Parathyroid adenoma (tissue), 2 donors: ENCODE measurements around the gene PSENEN.

Source experiments
- H2AFZ ChIP-seq: fragments of 300-600 bp; sonication (generic); one replicate; pipeline ENCODE4 v1.7.0; 2017; ENCODE audit warnings: antibody characterized with exemption, mild to moderate bottlenecking
- H3K27ac ChIP-seq: fragments of 300-600 bp; sonication (generic); one replicate; pipeline ENCODE4 v1.7.0; 2017
- H3K27me3 ChIP-seq: fragments of 300-600 bp; sonication (generic); one replicate; pipeline ENCODE4 v1.7.0; 2017; ENCODE audit warnings: low read length; ENCODE audit not compliant: control insufficient read depth, insufficient read depth
- H3K36me3 ChIP-seq: fragments of 300-600 bp; sonication (generic); one replicate; pipeline ENCODE4 v1.7.0; 2017; ENCODE audit warnings: low read length; ENCODE audit not compliant: control insufficient read depth, insufficient read depth
- H3K4me1 ChIP-seq: fragments of 300-600 bp; sonication (generic); one replicate; pipeline ENCODE4 v1.7.0; 2017; ENCODE audit warnings: control low read depth
- H3K4me2 ChIP-seq: fragments of 300-600 bp; sonication (generic); one replicate; pipeline ENCODE4 v1.7.0; 2017; ENCODE audit warnings: low read length
- H3K4me3 ChIP-seq: fragments of 300-600 bp; sonication (generic); one replicate; pipeline ENCODE4 v1.7.0; 2017; ENCODE audit warnings: low read depth, low read length
- H3K79me2 ChIP-seq: fragments of 300-600 bp; sonication (generic); one replicate; pipeline ENCODE4 v1.7.0; 2017; ENCODE audit warnings: control low read depth
- H3K9ac ChIP-seq: fragments of 300-600 bp; sonication (generic); one replicate; pipeline ENCODE4 v1.7.0; 2017; ENCODE audit warnings: mild to moderate bottlenecking
- H3K9me3 ChIP-seq: fragments of 300-600 bp; sonication (generic); one replicate; pipeline ENCODE4 v1.7.0; 2017; ENCODE audit warnings: low read length; ENCODE audit not compliant: control insufficient read depth
- TF ChIP-seq, protein P1 (sequence below): fragments of 300-600 bp; sonication (generic); IDR thresholded peaks from one replicate; pipeline ENCODE4 v1.7.0; 2017; ENCODE audit warnings: antibody characterized with exemption, mild to moderate bottlenecking
- donor health status: primary hyperparathyroidism.

Gene PSENEN

DNA sequence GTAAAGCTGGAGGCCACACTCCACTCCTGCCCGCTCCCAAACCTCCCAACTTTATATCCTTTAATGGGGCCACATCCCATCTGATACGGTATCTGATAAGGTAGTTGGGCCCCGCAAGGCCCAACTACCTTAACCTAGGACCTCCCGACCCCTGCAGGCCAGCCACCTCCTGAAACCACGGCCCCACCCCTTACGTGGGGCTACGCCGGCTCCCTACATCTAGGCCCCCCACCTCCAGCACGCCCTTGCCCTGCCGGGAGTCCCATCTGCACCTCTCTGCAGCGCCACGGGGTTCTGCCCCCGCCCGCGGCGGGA is 5.4 kb upstream of the PSENEN start:
- H3K27ac ChIP-seq: peak overlapping the region; percentile 70
- TF ChIP-seq, protein P1, sequence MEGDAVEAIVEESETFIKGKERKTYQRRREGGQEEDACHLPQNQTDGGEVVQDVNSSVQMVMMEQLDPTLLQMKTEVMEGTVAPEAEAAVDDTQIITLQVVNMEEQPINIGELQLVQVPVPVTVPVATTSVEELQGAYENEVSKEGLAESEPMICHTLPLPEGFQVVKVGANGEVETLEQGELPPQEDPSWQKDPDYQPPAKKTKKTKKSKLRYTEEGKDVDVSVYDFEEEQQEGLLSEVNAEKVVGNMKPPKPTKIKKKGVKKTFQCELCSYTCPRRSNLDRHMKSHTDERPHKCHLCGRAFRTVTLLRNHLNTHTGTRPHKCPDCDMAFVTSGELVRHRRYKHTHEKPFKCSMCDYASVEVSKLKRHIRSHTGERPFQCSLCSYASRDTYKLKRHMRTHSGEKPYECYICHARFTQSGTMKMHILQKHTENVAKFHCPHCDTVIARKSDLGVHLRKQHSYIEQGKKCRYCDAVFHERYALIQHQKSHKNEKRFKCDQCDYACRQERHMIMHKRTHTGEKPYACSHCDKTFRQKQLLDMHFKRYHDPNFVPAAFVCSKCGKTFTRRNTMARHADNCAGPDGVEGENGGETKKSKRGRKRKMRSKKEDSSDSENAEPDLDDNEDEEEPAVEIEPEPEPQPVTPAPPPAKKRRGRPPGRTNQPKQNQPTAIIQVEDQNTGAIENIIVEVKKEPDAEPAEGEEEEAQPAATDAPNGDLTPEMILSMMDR: no peak
- H3K36me3 ChIP-seq: no peaks in the 10 kb centered on the region
- H3K9me3 ChIP-seq: no peaks in the 10 kb centered on the region
- H3K4me3 ChIP-seq: peak overlapping the region; percentile 70
- no peak overlapping the region for H3K9ac ChIP-seq
- peaks cover 8% of the 10 kb centered on the region for H3K4me1 ChIP-seq
- H3K27me3 ChIP-seq: no peaks in the 10 kb centered on the region
- peak overlapping the region; percentile 81 for H3K4me2 ChIP-seq
- H3K79me2 ChIP-seq: no peaks in the 10 kb centered on the region
- peak overlapping the region; percentile 89 for H2AFZ ChIP-seq

DNA sequence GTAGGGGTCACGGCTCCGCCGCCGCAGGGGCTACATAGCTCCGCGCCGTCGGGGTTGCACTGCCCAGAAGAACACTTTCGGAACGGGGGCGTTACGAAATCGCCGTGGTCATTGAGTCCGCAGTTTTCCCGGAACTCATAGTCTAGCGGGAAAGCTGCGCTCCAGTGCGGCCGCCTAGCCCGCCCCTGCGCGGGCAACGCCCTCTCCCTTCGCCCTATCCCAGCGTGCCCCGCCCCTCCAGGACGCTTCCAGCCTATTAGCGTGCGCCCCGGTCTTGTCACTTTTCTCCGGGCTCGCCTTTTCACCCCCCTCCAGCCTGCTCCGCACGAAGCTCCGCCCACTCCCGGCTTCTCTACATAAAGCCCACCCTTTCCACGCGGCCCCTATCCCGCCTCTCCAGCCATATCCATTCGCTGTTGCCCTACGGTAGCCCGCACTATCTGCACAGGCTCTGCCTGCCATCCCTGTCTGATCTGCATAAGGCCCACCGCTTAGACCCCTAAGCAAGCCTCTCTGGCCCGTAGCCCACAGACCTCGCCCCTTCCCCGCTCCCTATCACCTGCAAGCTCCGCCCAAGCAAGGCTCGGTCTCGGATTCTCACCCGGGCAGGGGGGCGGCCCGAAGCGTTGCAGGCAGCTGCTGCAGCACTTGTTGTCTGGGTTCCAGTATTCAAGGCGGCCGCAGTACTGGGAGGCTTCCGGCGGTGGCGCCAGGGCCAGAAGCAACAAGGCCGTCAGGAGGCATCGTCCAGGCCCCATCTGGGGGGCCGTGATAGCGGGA is 4.8 kb upstream of the PSENEN start:
- H3K27me3 ChIP-seq: no peaks in the 10 kb centered on the region
- H3K27ac ChIP-seq: peak overlapping the region; percentile 72
- H3K4me2 ChIP-seq: peak overlapping the region; percentile 96
- H3K36me3 ChIP-seq: no peaks in the 10 kb centered on the region
- peak overlapping the region; percentile 89 for H2AFZ ChIP-seq
- TF ChIP-seq, protein P1: peak; percentile 5
- no peaks in the 10 kb centered on the region for H3K9me3 ChIP-seq
- no peaks in the 10 kb centered on the region for H3K79me2 ChIP-seq
- H3K4me1 ChIP-seq: peaks cover 8% of the 10 kb centered on the region
- peak overlapping the region; percentile 70 for H3K4me3 ChIP-seq
- no peak overlapping the region for H3K9ac ChIP-seq

DNA sequence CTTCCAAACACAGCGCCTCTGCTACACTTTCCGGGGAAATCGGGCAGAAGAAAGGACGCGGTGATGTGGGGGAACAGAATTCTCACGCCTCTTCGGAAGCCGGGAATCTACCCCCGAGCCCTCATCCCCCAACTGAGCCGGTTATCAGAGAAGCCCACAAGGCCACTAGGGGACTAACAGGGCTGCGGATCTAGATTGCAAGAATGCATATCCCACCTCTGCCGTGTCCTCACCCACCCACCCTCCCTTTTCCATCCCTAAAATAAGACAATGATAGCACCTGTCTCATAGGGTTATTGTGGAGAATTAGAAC is 4.3 kb upstream of the PSENEN start:
- no peaks in the 10 kb centered on the region for H3K36me3 ChIP-seq
- H3K4me1 ChIP-seq: peaks cover 8% of the 10 kb centered on the region
- TF ChIP-seq, protein P1: no peak
- H3K9me3 ChIP-seq: no peaks in the 10 kb centered on the region
- H3K4me3 ChIP-seq: peak overlapping the region; percentile 62
- H3K4me2 ChIP-seq: peak overlapping the region; percentile 96
- H3K27ac ChIP-seq: peak overlapping the region; percentile 72
- H2AFZ ChIP-seq: peak overlapping the region; percentile 89
- H3K79me2 ChIP-seq: no peaks in the 10 kb centered on the region
- H3K27me3 ChIP-seq: no peaks in the 10 kb centered on the region
- H3K9ac ChIP-seq: no peak overlapping the region

DNA sequence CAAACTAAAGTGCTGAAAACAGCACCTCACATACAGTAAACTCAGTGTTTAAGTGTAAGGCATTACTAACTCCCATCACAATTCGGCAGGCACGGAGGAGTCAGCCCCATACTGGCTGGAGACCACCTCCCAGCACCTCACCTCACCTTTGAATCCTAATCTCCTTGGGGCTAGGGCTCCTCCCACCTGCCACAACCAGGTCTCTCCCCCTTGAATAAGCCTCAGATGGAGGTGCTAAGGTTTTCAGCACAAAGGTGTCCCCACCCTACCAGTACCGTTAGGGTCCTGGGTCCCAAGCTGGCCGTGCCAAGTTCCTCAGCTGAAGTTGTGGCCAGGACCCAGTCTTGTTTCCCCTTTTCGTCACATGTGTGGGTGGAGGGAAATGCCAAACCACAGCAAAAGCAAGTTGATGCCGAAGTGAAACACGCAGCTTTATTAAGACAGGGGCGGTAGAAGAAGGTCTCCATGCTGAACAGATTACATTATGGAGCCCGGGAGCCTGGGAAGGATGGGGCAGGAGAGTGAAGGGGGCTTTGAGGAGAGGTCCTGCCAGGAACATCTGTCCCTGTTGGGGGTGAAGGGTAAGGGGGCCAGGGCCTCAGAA is 3.2 kb upstream of the PSENEN start, which contains the start of gene IGFLR1:
IGFLR1 (minus strand) TSS at position 332 of the 604 bp plus-strand sequence. CDS start 1,272 bp downstream, outside the sequence.
- H3K27ac ChIP-seq: no peak within 1 kb of the TSS
- H3K4me2 ChIP-seq: no peak within 1 kb of the TSS
- TF ChIP-seq, protein P1: no peak
- H3K79me2 ChIP-seq: no peaks in the 10 kb centered on the region
- no peak within 1 kb of the TSS for H3K9ac ChIP-seq
- H2AFZ ChIP-seq: no peak within 1 kb of the TSS
- H3K27me3 ChIP-seq: no peaks in the 10 kb centered on the region
- H3K36me3 ChIP-seq: no peaks in the 10 kb centered on the region
- no peak within 1 kb of the TSS for H3K4me3 ChIP-seq
- no peaks in the 10 kb centered on the region for H3K9me3 ChIP-seq
- H3K4me1 ChIP-seq: peaks cover 8% of the 10 kb centered on the region
